ENCODE data around the gene ANKRD6.

DNA sequence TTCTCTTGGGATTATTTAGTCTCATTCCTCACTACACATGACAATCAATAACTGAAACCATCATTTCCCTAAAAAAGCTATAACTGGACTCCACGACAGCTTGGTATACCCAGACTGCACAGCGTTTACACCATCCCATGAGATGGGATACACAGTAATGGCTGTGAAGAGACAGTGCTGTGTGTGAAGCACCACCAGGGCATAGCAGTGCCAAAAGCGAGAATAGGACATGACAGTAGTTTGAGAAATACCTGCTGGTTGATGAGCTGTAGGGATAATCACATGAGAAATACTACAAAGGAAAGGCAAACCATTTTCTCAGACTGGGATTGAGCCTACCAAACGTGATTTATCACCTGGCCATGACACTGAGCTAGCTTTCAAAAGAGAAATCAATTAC, 228.0 kb downstream of the ANKRD6 start:
- TF ChIP-seq, protein P1, sequence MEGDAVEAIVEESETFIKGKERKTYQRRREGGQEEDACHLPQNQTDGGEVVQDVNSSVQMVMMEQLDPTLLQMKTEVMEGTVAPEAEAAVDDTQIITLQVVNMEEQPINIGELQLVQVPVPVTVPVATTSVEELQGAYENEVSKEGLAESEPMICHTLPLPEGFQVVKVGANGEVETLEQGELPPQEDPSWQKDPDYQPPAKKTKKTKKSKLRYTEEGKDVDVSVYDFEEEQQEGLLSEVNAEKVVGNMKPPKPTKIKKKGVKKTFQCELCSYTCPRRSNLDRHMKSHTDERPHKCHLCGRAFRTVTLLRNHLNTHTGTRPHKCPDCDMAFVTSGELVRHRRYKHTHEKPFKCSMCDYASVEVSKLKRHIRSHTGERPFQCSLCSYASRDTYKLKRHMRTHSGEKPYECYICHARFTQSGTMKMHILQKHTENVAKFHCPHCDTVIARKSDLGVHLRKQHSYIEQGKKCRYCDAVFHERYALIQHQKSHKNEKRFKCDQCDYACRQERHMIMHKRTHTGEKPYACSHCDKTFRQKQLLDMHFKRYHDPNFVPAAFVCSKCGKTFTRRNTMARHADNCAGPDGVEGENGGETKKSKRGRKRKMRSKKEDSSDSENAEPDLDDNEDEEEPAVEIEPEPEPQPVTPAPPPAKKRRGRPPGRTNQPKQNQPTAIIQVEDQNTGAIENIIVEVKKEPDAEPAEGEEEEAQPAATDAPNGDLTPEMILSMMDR (IDR thresholded peaks at IDR 0.05): no peak
- TF ChIP-seq POLR2AphosphoS5 (IDR thresholded peaks at IDR 0.05; ENCODE audit: low read depth, low read length) (no peak), TCF7L2 (IDR thresholded peaks at IDR 0.05; ENCODE audit: low read depth, low read length) (no peak), SIN3A (IDR thresholded peaks at IDR 0.05; ENCODE audit: borderline replicate concordance, insufficient read depth, low read depth, low read length) (no peak)
- TF ChIP-seq, protein P2, sequence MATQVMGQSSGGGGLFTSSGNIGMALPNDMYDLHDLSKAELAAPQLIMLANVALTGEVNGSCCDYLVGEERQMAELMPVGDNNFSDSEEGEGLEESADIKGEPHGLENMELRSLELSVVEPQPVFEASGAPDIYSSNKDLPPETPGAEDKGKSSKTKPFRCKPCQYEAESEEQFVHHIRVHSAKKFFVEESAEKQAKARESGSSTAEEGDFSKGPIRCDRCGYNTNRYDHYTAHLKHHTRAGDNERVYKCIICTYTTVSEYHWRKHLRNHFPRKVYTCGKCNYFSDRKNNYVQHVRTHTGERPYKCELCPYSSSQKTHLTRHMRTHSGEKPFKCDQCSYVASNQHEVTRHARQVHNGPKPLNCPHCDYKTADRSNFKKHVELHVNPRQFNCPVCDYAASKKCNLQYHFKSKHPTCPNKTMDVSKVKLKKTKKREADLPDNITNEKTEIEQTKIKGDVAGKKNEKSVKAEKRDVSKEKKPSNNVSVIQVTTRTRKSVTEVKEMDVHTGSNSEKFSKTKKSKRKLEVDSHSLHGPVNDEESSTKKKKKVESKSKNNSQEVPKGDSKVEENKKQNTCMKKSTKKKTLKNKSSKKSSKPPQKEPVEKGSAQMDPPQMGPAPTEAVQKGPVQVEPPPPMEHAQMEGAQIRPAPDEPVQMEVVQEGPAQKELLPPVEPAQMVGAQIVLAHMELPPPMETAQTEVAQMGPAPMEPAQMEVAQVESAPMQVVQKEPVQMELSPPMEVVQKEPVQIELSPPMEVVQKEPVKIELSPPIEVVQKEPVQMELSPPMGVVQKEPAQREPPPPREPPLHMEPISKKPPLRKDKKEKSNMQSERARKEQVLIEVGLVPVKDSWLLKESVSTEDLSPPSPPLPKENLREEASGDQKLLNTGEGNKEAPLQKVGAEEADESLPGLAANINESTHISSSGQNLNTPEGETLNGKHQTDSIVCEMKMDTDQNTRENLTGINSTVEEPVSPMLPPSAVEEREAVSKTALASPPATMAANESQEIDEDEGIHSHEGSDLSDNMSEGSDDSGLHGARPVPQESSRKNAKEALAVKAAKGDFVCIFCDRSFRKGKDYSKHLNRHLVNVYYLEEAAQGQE (IDR thresholded peaks at IDR 0.05; ENCODE audit: insufficient read depth in 1 of 2, low read depth in 2 of 2, low read length in 1 of 2): no peak
